Tibial artery (tissue), 4 donors: ENCODE results near the gene ALCAM.

Experiments used
- DNase-seq, 2 donors: peaks; one replicate each; pipeline ENCODE4 v3.0.0-alpha.2; 2019
- H3K27ac ChIP-seq, 2 donors: fragments of 200-600 bp; sonication (generic) in 1 of 2; 1 replicate in 1 of 2; 2 replicates in 1 of 2; pipeline ENCODE4 v1.5.1; 2018 to 2019; ENCODE audit warnings: mild to moderate bottlenecking in 1 of 2
- H3K27me3 ChIP-seq, 2 donors: fragments of 200-600 bp; sonication (generic) in 1 of 2; one replicate each; pipeline versions ENCODE4 v1.5.1 to v1.6.0; 2016 to 2019
- H3K36me3 ChIP-seq, 3 donors: fragments of 200-600 bp; sonication (generic) in 2 of 3; one replicate each; pipeline ENCODE4 v1.5.1; 2016 to 2019; ENCODE audit warnings: mild to moderate bottlenecking in 2 of 3
- H3K4me1 ChIP-seq, 4 donors: fragments of 200-600 bp; sonication (generic) in 2 of 4; 1 replicate in 3 of 4; 2 replicates in 1 of 4; pipeline ENCODE4 v1.5.1; 2016 to 2019
- H3K4me3 ChIP-seq, 2 donors: fragments of 200-600 bp; sonication (generic) in 1 of 2; 1 replicate in 1 of 2; 2 replicates in 1 of 2; pipeline ENCODE4 v1.5.1; 2018 to 2019; ENCODE audit warnings: mild to moderate bottlenecking in 2 of 2
- H3K9me3 ChIP-seq, 3 donors: fragments of 200-600 bp; sonication (generic) in 1 of 3; one replicate each; pipeline ENCODE4 v1.5.1; 2016 to 2019
- intact Hi-C: fragments of 100-400 bp; cut with DNase I; formaldehyde crosslinking; loops from one replicate; pipeline ENCODE4 v1.15.0; 2023; ENCODE audit warnings: low total_unique reads
- TF ChIP-seq, protein P1 (sequence below), 2 experiments: fragments of 200-600 bp in 1 of 2; fragments of 450-650 bp in 1 of 2; IDR thresholded peaks; one replicate each; pipeline ENCODE4 v1.5.1; 2017 to 2019; ENCODE audit warnings: antibody characterized with exemption in 2 of 2, mild to moderate bottlenecking in 1 of 2, moderate library complexity in 1 of 2

Gene ALCAM

GRCh38 chr3:105539897-105540296 is 173.2 kb downstream of the ALCAM start:
- H3K4me1 ChIP-seq: no peaks in the 10 kb centered on the region
- TF ChIP-seq, protein P1, sequence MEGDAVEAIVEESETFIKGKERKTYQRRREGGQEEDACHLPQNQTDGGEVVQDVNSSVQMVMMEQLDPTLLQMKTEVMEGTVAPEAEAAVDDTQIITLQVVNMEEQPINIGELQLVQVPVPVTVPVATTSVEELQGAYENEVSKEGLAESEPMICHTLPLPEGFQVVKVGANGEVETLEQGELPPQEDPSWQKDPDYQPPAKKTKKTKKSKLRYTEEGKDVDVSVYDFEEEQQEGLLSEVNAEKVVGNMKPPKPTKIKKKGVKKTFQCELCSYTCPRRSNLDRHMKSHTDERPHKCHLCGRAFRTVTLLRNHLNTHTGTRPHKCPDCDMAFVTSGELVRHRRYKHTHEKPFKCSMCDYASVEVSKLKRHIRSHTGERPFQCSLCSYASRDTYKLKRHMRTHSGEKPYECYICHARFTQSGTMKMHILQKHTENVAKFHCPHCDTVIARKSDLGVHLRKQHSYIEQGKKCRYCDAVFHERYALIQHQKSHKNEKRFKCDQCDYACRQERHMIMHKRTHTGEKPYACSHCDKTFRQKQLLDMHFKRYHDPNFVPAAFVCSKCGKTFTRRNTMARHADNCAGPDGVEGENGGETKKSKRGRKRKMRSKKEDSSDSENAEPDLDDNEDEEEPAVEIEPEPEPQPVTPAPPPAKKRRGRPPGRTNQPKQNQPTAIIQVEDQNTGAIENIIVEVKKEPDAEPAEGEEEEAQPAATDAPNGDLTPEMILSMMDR (IDR thresholded peaks at IDR 0.05): no peak
- intact Hi-C loops: no loop called here

GRCh38 chr3:105542282-105543019 is 175.7 kb downstream of the ALCAM start:
- DNase-seq: no peak
- H3K4me3 ChIP-seq: no peak overlapping the region
- H3K27ac ChIP-seq: no peak overlapping the region
- no peaks in the 10 kb centered on the region for H3K9me3 ChIP-seq
- TF ChIP-seq, protein P1 (IDR thresholded peaks at IDR 0.05): no peak
- H3K27me3 ChIP-seq: no peaks in the 10 kb centered on the region
- no peaks in the 10 kb centered on the region for H3K4me1 ChIP-seq
- H3K36me3 ChIP-seq: peaks cover 0 to 23% (median 5%) of the 10 kb centered on the region in 3 donors
- intact Hi-C loops: no loop called here

More at GRCh38 chr3:105539897-105540296, 173.2 kb downstream of the ALCAM start:
- Histone ChIP-seq H3K27me3 (no peaks in the 10 kb centered on the region), H3K9me3 (no peaks in the 10 kb centered on the region), H3K36me3 (peaks cover 0 to 11% (median 6%) of the 10 kb centered on the region in 3 donors), H3K27ac (no peak overlapping the region), H3K4me3 (no peak overlapping the region)
- DNase-seq: no peak

DNA sequence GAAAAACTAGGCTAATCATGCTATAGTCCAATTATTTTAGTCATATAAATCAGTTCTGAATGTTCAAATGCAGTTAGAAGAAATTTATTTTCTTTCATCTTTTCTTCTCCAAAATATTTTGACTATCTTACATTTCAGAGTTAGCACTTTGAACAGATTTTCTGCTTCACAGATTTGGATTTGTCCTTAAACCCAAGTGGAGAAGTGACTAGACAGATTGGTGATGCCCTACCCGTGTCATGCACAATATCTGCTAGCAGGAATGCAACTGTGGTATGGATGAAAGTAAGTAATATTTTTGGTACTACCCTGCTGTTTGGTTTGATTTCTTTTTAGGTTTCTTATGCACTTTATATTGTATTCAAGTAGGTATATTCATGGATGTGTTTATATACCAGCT is 178.3 kb downstream of the ALCAM start:
- TF ChIP-seq, protein P1 (IDR thresholded peaks at IDR 0.05): no peak

DNA sequence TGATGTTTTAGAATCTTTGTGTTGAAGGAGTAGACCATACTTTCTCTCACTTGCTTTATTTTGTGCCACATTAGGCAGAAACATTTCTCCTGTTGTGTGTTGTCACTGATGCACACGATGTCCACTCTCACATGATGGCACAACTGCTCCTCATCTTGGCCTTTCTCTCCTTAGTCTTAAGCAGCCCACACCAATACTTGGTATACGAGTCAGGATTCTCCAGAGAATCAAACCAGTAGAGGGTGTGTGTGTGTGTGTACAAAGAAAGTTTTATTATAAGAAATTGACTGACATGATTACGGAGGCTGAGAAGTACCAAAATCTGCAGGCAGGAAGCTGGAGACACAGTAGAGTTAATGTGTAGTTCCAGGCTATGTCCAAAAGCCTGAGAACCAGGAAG is 187.1 kb downstream of the ALCAM start:
- TF ChIP-seq, protein P1 (IDR thresholded peaks at IDR 0.05): no peak
- Histone ChIP-seq H3K9me3 (no peaks in the 10 kb centered on the region), H3K4me1 (no peaks in the 10 kb centered on the region), H3K36me3 (peaks cover 12 to 27% (median 26%) of the 10 kb centered on the region in 3 donors), H3K4me3 (no peak overlapping the region), H3K27me3 (no peaks in the 10 kb centered on the region), H3K27ac (no peak overlapping the region)
- intact Hi-C loops: no loop called here
- no peak for DNase-seq

More for the DNA sequence above, 178.3 kb downstream of the ALCAM start:
- Histone ChIP-seq H3K27ac (no peak overlapping the region), H3K36me3 (peaks cover 0 to 36% (median 11%) of the 10 kb centered on the region in 3 donors), H3K4me1 (no peaks in the 10 kb centered on the region), H3K9me3 (no peaks in the 10 kb centered on the region), H3K4me3 (no peak overlapping the region), H3K27me3 (no peaks in the 10 kb centered on the region)
- DNase-seq: no peak
- intact Hi-C loops: no loop called here

DNA sequence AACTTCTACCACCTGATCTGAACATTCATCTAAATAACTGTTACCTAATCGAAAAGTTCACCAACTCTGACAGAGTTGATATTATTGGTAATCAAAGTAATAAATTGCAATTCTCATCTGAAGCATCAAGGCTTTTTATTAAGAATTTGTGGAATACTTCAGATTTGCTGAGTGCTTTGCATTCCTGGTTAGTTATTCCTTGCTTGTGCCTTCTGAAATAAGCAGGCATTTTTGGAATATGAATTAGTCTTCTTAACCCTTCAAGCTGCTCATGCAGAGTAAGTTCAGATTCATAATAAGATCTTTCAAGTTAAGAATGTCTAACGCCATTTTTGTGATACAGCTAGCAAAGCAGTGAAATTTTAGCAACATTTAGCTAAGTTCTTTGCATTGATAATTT is 188.5 kb downstream of the ALCAM start:
- TF ChIP-seq, protein P1 (IDR thresholded peaks at IDR 0.05): no peak
- no peak for DNase-seq
- H3K27ac ChIP-seq: no peak overlapping the region
- H3K27me3 ChIP-seq: no peaks in the 10 kb centered on the region
- no peaks in the 10 kb centered on the region for H3K9me3 ChIP-seq
- H3K36me3 ChIP-seq: peaks cover 12 to 23% (median 21%) of the 10 kb centered on the region in 3 donors
- no peak overlapping the region for H3K4me3 ChIP-seq
- no peaks in the 10 kb centered on the region for H3K4me1 ChIP-seq
- intact Hi-C loops: no loop called here
